Neural progenitor cell (in vitro differentiated cells): ENCODE data around the gene MPHOSPH10. TPM values are rescaled to one million over a fixed set of nuclear protein-coding genes. Genes with fewer than 3 reads are reported as not detected.

Experiments used
- DNase-seq: peaks from one replicate; pipeline ENCODE4 v3.0.0-alpha.2; 2016; ENCODE audit warnings: low spot score
- H2AFZ ChIP-seq: fragments of 200-600 bp; sonication (generic); replicated peaks from 2 replicates; pipeline ENCODE4 v1.6.1; 2016; ENCODE audit warnings: antibody characterized with exemption
- H3F3A ChIP-seq: fragments of 200-600 bp; sonication (generic); 2 replicates; pipeline ENCODE4 v1.6.1; 2016; ENCODE audit warnings: antibody characterized with exemption, low read depth
- H3K27ac ChIP-seq: fragments of 200-600 bp; sonication (generic); 2 replicates; pipeline ENCODE4 v1.5.1; 2016; ENCODE audit warnings: mild to moderate bottlenecking
- H3K27me3 ChIP-seq: fragments of 200-600 bp; sonication (generic); 2 replicates; pipeline ENCODE4 v1.6.1; 2016; ENCODE audit warnings: mild to moderate bottlenecking, moderate library complexity
- H3K36me3 ChIP-seq: fragments of 200-600 bp; sonication (generic); 2 replicates; pipeline ENCODE4 v1.5.1; 2016
- H3K4me1 ChIP-seq: fragments of 200-600 bp; sonication (generic); 2 replicates; pipeline ENCODE4 v1.6.1; 2016; ENCODE audit warnings: mixed run types
- H3K4me2 ChIP-seq: fragments of 200-600 bp; sonication (generic); 2 replicates; pipeline ENCODE4 v1.6.1; 2016
- H3K4me3 ChIP-seq: fragments of 200-600 bp; sonication (generic); 2 replicates; pipeline ENCODE4 v1.5.1; 2016
- H3K79me2 ChIP-seq: fragments of 200-600 bp; sonication (generic); 2 replicates; pipeline ENCODE4 v1.6.1; 2016; ENCODE audit warnings: low read depth
- H3K9ac ChIP-seq: fragments of 200-600 bp; sonication (generic); 2 replicates; pipeline ENCODE4 v1.6.1; 2016
- H3K9me3 ChIP-seq: fragments of 200-600 bp; sonication (generic); 2 replicates; pipeline ENCODE4 v1.5.1; 2016; ENCODE audit warnings: low read depth
- H4K20me1 ChIP-seq: fragments of 200-600 bp; sonication (generic); 2 replicates; pipeline ENCODE4 v1.6.1; 2016; ENCODE audit warnings: low read depth
- H3K27ac Mint-ChIP-seq: 3 replicates; pipeline ENCODE4 v1.8.0; 2021; ENCODE audit warnings: mixed read lengths
- H3K27me3 Mint-ChIP-seq: 2 replicates; pipeline ENCODE4 v1.8.0; 2022; ENCODE audit warnings: low read depth, mild to moderate bottlenecking, inconsistent platforms, moderate library complexity, mixed read lengths; ENCODE audit not compliant: insufficient read depth
- H3K36me3 Mint-ChIP-seq: 3 replicates; pipeline ENCODE4 v1.8.0; 2021; ENCODE audit warnings: mixed read lengths
- H3K4me1 Mint-ChIP-seq: 3 replicates; pipeline ENCODE4 v1.8.0; 2021; ENCODE audit warnings: mixed read lengths
- H3K4me3 Mint-ChIP-seq: 3 replicates; pipeline ENCODE4 v1.8.0; 2021; ENCODE audit warnings: mild to moderate bottlenecking, moderate library complexity, mixed read lengths
- H3K9me3 Mint-ChIP-seq: 3 replicates; pipeline ENCODE4 v1.8.0; 2020; ENCODE audit warnings: mixed read lengths
- CTCF ChIP-seq: fragments of 200-600 bp; sonication (generic); IDR thresholded peaks from 2 replicates; pipeline ENCODE4 v1.5.1; 2017; ENCODE audit warnings: antibody characterized with exemption, mild to moderate bottlenecking
- EZH2 ChIP-seq: fragments of 200-600 bp; sonication (generic); IDR thresholded peaks from 2 replicates; pipeline ENCODE4 v1.6.1; 2017; ENCODE audit warnings: antibody characterized with exemption, mild to moderate bottlenecking, moderate library complexity
- EZH2phosphoT487 ChIP-seq: fragments of 200-600 bp; sonication (generic); IDR thresholded peaks from 2 replicates; pipeline ENCODE4 v1.6.1; 2017; ENCODE audit warnings: antibody characterized with exemption
- small RNA-seq: library from RNA; depleted of rRNA; stranded (forward); fragments of <200 nt; gene quantifications from one replicate; pipeline ENCODE3, GENCODE V24; 2015
- total RNA-seq: library from RNA; depleted of rRNA; stranded (reverse); fragments of >200 nt; gene quantifications from 2 replicates; pipeline ENCODE4 v1.2.3, GENCODE V29; 2015; ENCODE audit warnings: low replicate concordance

MPHOSPH10 gene
- total RNA-seq, 1 donor from 2014 or later: 29.6 TPM

- Histone ChIP-seq H3K27ac (no peak overlapping the region), H3K4me2 (no peak overlapping the region), H3K79me2 (no peaks in the 10 kb centered on the region), H3F3A (no peaks in the 10 kb centered on the region), H3K36me3 (no peaks in the 10 kb centered on the region), H3K9ac (no peak overlapping the region), H3K4me3 (no peak overlapping the region), H4K20me1 (no peaks in the 10 kb centered on the region), H3K9me3 (no peaks in the 10 kb centered on the region), H3K4me1 (no peaks in the 10 kb centered on the region), H2AFZ (no peak overlapping the region), H3K27me3 (no peaks in the 10 kb centered on the region)
- DNase-seq: no peak
- no peak for TF ChIP-seq EZH2phosphoT487
- peak; percentile 15 for TF ChIP-seq CTCF
- TF ChIP-seq EZH2: no peak
- no peak overlapping the region for H3K27ac Mint-ChIP-seq
- H3K27me3 Mint-ChIP-seq: peaks cover 2% of the 10 kb centered on the region
- no peak overlapping the region for H3K4me3 Mint-ChIP-seq
- H3K36me3 Mint-ChIP-seq: peaks cover 3% of the 10 kb centered on the region
- H3K9me3 Mint-ChIP-seq: peaks cover 4% of the 10 kb centered on the region
- no peaks in the 10 kb centered on the region for H3K4me1 Mint-ChIP-seq
Measured at GRCh38 chr2:71190656-71191569, 60.5 kb downstream of the MPHOSPH10 start.

- no peak overlapping the region for H3K4me3 Mint-ChIP-seq
- no peaks in the 10 kb centered on the region for H3K4me1 Mint-ChIP-seq
- Histone ChIP-seq H3K4me2 (no peak overlapping the region), H3K79me2 (no peaks in the 10 kb centered on the region), H3K4me1 (no peaks in the 10 kb centered on the region), H4K20me1 (no peaks in the 10 kb centered on the region), H3K9me3 (peaks cover 5% of the 10 kb centered on the region), H3K9ac (no peak overlapping the region), H3K27ac (no peak overlapping the region), H3K36me3 (peaks cover 5% of the 10 kb centered on the region), H2AFZ (no peak overlapping the region), H3F3A (no peaks in the 10 kb centered on the region), H3K4me3 (no peak overlapping the region), H3K27me3 (no peaks in the 10 kb centered on the region)
- no peak for DNase-seq
- H3K9me3 Mint-ChIP-seq: peaks cover 7% of the 10 kb centered on the region
- H3K27ac Mint-ChIP-seq: no peak overlapping the region
- TF ChIP-seq CTCF (no peak), EZH2 (no peak), EZH2phosphoT487 (no peak)
- H3K27me3 Mint-ChIP-seq: peaks cover 2% of the 10 kb centered on the region
- H3K36me3 Mint-ChIP-seq: peaks cover 7% of the 10 kb centered on the region
Measured at GRCh38 chr2:71191570-71191943, 61.1 kb downstream of the MPHOSPH10 start.

Small RNA genes within 50 kb of the gene (small RNA-seq; reads per million reads assigned to genes)
- not detected for gene AC007881.1

Other genes starting within 250 kb of the MPHOSPH10 start
- gene VAX2, start 230.1 kb upstream of the MPHOSPH10 start, total RNA-seq: 0.62 and 2.1 TPM in 2 replicates
- 0.99 and 1.1 TPM in 2 replicates for gene ATP6V1B1, start 194.7 kb upstream of the MPHOSPH10 start, total RNA-seq
- 0.06 TPM in 1 of 2 replicates, not detected in the other for gene ANKRD53, start 152.0 kb upstream of the MPHOSPH10 start, total RNA-seq
- 9.4 and 27.7 TPM in 2 replicates for gene TEX261, start 135.8 kb upstream of the MPHOSPH10 start, total RNA-seq
- 18.4 and 43.5 TPM in 2 replicates for gene NAGK, start 62.0 kb upstream of the MPHOSPH10 start, total RNA-seq
- gene MCEE, start 405 bp upstream of the MPHOSPH10 start, total RNA-seq: 8.0 and 24.7 TPM in 2 replicates
- gene PAIP2B, start 96.5 kb downstream of the MPHOSPH10 start, total RNA-seq: 12.5 and 17.1 TPM in 2 replicates
- 301 and 362 TPM in 2 replicates for gene ZNF638, start 201.1 kb downstream of the MPHOSPH10 start, total RNA-seq